Karpas-422 (cell line): ENCODE results near the gene CT47A1. TPM values are rescaled to one million over a fixed set of nuclear protein-coding genes. Genes with fewer than 3 reads are reported as not detected.
"Not testable (repeated sequence)": the region's sequence is repeated elsewhere in the genome, so short reads cannot be mapped to it uniquely, and the experiment has no call there.

Source experiments
- DNase-seq: peaks from one replicate; pipeline ENCODE4 v3.0.0-alpha.2; 2015
- H2AFZ ChIP-seq: fragments of 200-600 bp; sonication (generic); 2 replicates; pipeline ENCODE4 v1.6.1; 2014; ENCODE audit warnings: antibody characterized with exemption, low read length, mixed read lengths
- H3K27ac ChIP-seq: fragments of 200-600 bp; sonication (generic); 2 replicates; pipeline ENCODE4 v1.5.1; 2014; ENCODE audit warnings: mild to moderate bottlenecking, low read length, moderate library complexity
- H3K27me3 ChIP-seq: fragments of 200-600 bp; sonication (generic); 2 replicates; pipeline ENCODE4 v1.6.1; 2014; ENCODE audit warnings: low read length, mixed read lengths
- H3K36me3 ChIP-seq: fragments of 200-600 bp; sonication (generic); 2 replicates; pipeline ENCODE4 v1.6.1; 2014; ENCODE audit warnings: low read length, mixed read lengths; ENCODE audit not compliant: insufficient read depth
- H3K4me1 ChIP-seq: fragments of 200-600 bp; sonication (generic); 2 replicates; pipeline ENCODE4 v1.6.1; 2014; ENCODE audit warnings: mild to moderate bottlenecking, low read length, mixed read lengths
- H3K4me2 ChIP-seq: fragments of 200-600 bp; sonication (generic); 2 replicates; pipeline ENCODE4 v1.6.1; 2014; ENCODE audit warnings: low read length, low read depth, mild to moderate bottlenecking; ENCODE audit not compliant: poor library complexity, severe bottlenecking
- H3K4me3 ChIP-seq: fragments of 200-600 bp; sonication (generic); 2 replicates; pipeline ENCODE4 v1.5.1; 2014; ENCODE audit warnings: mild to moderate bottlenecking, antibody characterized with exemption, low read length, mixed read lengths
- H3K79me2 ChIP-seq: fragments of 200-600 bp; sonication (generic); 2 replicates; pipeline ENCODE4 v1.6.1; 2014; ENCODE audit warnings: mild to moderate bottlenecking, low read length, mixed read lengths
- H3K9ac ChIP-seq: fragments of 200-600 bp; sonication (generic); 2 replicates; pipeline ENCODE4 v1.6.0; 2014; ENCODE audit warnings: low read length
- H3K9me2 ChIP-seq: fragments of 200-600 bp; sonication (generic), shearing (Covaris generic); replicated peaks from 2 replicates; pipeline ENCODE4 v1.6.0; 2014; ENCODE audit warnings: mild to moderate bottlenecking, low read length, moderate library complexity; ENCODE audit not compliant: insufficient read depth
- H3K9me3 ChIP-seq: fragments of 300-700, 200-600 bp; sonication (generic); 2 replicates; pipeline ENCODE4 v1.6.1; 2014; ENCODE audit warnings: low read length, mixed read lengths
- H4K20me1 ChIP-seq: fragments of 200-600 bp; sonication (generic); 2 replicates; pipeline ENCODE4 v1.6.1; 2014; ENCODE audit warnings: mild to moderate bottlenecking, antibody characterized with exemption, low read length, low read depth; ENCODE audit not compliant: insufficient read depth
- total RNA-seq: library from RNA; depleted of rRNA; stranded (reverse); fragments of >200 nt; shearing (Covaris generic); gene quantifications from 2 replicates; pipeline ENCODE4 v1.2.3, GENCODE V29; 2014; ENCODE audit warnings: low replicate concordance; rRNA removed

CT47A1 gene
- not detected in 2 replicates for total RNA-seq

- H3K27me3 ChIP-seq, DNase-seq, H3K4me3 ChIP-seq, H3K79me2 ChIP-seq, H3K9ac ChIP-seq, H3K9me2 ChIP-seq, H3K9me3 ChIP-seq, H4K20me1 ChIP-seq, H3K27ac ChIP-seq, H3K4me2 ChIP-seq, H2AFZ ChIP-seq, H3K4me1 ChIP-seq, H3K36me3 ChIP-seq: not testable (repeated sequence)
These were observed at the start of gene CT47A1 for GRCh38 chrX:120985660-120986059. Gene CT47A1, minus strand, starts transcription at chrX:120985760. Its CDS starts 231 bp downstream, at chrX:120985529.

GRCh38 chrX:121032531-121032930 lies 47.0 kb upstream of the CT47A1 start:
- Histone ChIP-seq H3K4me2 (no peak overlapping the region), H3K27me3 (no peaks in the 10 kb centered on the region), H3K4me3 (no peak overlapping the region), H3K9me2 (no peaks in the 10 kb centered on the region), H3K9ac (no peak overlapping the region), H2AFZ (no peak overlapping the region), H3K9me3 (no peaks in the 10 kb centered on the region; the same call in 1 of the 2 replicates), H3K27ac (no peak overlapping the region), H3K79me2 (no peaks in the 10 kb centered on the region), H3K36me3 (no peaks in the 10 kb centered on the region), H3K4me1 (no peaks in the 10 kb centered on the region), H4K20me1 (no peaks in the 10 kb centered on the region)
- no peak for DNase-seq

GRCh38 chrX:121030083-121030482 lies 44.5 kb upstream of the CT47A1 start:
- no peak overlapping the region for H2AFZ ChIP-seq
- no peak overlapping the region for H3K9ac ChIP-seq
- no peak overlapping the region for H3K4me3 ChIP-seq
- H3K36me3 ChIP-seq = no peaks in the 10 kb centered on the region
- H3K79me2 ChIP-seq = no peaks in the 10 kb centered on the region
- H3K4me1 ChIP-seq = no peaks in the 10 kb centered on the region
- no peaks in the 10 kb centered on the region for H3K27me3 ChIP-seq
- no peak overlapping the region for H3K27ac ChIP-seq
- no peaks in the 10 kb centered on the region for H4K20me1 ChIP-seq
- H3K4me2 ChIP-seq = no peak overlapping the region
- no peaks in the 10 kb centered on the region for H3K9me2 ChIP-seq
- DNase-seq = no peak
- H3K9me3 ChIP-seq = no peaks in the 10 kb centered on the region; the same call in 1 of the 2 replicates

- Histone ChIP-seq H3K4me1 (no peaks in the 10 kb centered on the region), H3K9ac (no peak overlapping the region), H2AFZ (no peak overlapping the region), H3K27me3 (no peaks in the 10 kb centered on the region), H3K36me3 (no peaks in the 10 kb centered on the region), H3K4me2 (no peak overlapping the region), H3K9me3 (no peaks in the 10 kb centered on the region; the same call in 1 of the 2 replicates), H3K27ac (no peak overlapping the region), H3K79me2 (no peaks in the 10 kb centered on the region), H3K4me3 (no peak overlapping the region), H3K9me2 (0 out of 2 replicates have a peak, but pooled peaks cover 3% of the 10 kb centered on the region), H4K20me1 (no peaks in the 10 kb centered on the region)
- DNase-seq = no peak
These were observed 42.9 kb upstream of the CT47A1 start for GRCh38 chrX:121028419-121028818.

GRCh38 chrX:121014826-121015225 lies 29.3 kb upstream of the CT47A1 start:
- no peak overlapping the region for H3K27ac ChIP-seq
- no peaks in the 10 kb centered on the region for H3K4me1 ChIP-seq
- no peak overlapping the region for H3K4me2 ChIP-seq
- H3K9me2 ChIP-seq = no peaks in the 10 kb centered on the region
- no peaks in the 10 kb centered on the region for H3K27me3 ChIP-seq
- H3K9ac ChIP-seq = no peak overlapping the region
- no peaks in the 10 kb centered on the region for H4K20me1 ChIP-seq
- H3K79me2 ChIP-seq = no peaks in the 10 kb centered on the region
- H3K4me3 ChIP-seq = no peak overlapping the region
- no peaks in the 10 kb centered on the region for H3K36me3 ChIP-seq
- no peak overlapping the region for H2AFZ ChIP-seq
- no peak for DNase-seq
- H3K9me3 ChIP-seq = no peaks in the 10 kb centered on the region; the same call in 1 of the 2 replicates

- H3K4me2 ChIP-seq = no peak overlapping the region
- no peaks in the 10 kb centered on the region for H3K79me2 ChIP-seq
- no peak overlapping the region for H2AFZ ChIP-seq
- no peaks in the 10 kb centered on the region for H4K20me1 ChIP-seq
- H3K9me3 ChIP-seq = no peaks in the 10 kb centered on the region; the same call in 1 of the 2 replicates
- no peaks in the 10 kb centered on the region for H3K4me1 ChIP-seq
- H3K9ac ChIP-seq = no peak overlapping the region
- no peaks in the 10 kb centered on the region for H3K9me2 ChIP-seq
- H3K4me3 ChIP-seq = no peak overlapping the region
- no peaks in the 10 kb centered on the region for H3K27me3 ChIP-seq
- no peak overlapping the region for H3K27ac ChIP-seq
- no peaks in the 10 kb centered on the region for H3K36me3 ChIP-seq
- DNase-seq = no peak
These were observed 28.4 kb upstream of the CT47A1 start for GRCh38 chrX:121013897-121014455.

GRCh38 chrX:121011254-121011653 lies 25.7 kb upstream of the CT47A1 start:
- H2AFZ ChIP-seq = no peak overlapping the region
- no peaks in the 10 kb centered on the region; the same call in 1 of the 2 replicates for H3K9me3 ChIP-seq
- no peak overlapping the region for H3K9ac ChIP-seq
- DNase-seq = no peak
- no peaks in the 10 kb centered on the region for H3K27me3 ChIP-seq
- no peaks in the 10 kb centered on the region for H4K20me1 ChIP-seq
- H3K4me2 ChIP-seq = no peak overlapping the region
- H3K4me1 ChIP-seq = no peaks in the 10 kb centered on the region
- H3K36me3 ChIP-seq = no peaks in the 10 kb centered on the region
- no peaks in the 10 kb centered on the region for H3K9me2 ChIP-seq
- no peaks in the 10 kb centered on the region for H3K79me2 ChIP-seq
- H3K4me3 ChIP-seq = no peak overlapping the region
- H3K27ac ChIP-seq = no peak overlapping the region

- Histone ChIP-seq H3K9ac (no peak overlapping the region), H3K79me2 (no peaks in the 10 kb centered on the region), H3K36me3 (no peaks in the 10 kb centered on the region), H4K20me1 (no peaks in the 10 kb centered on the region), H2AFZ (no peak overlapping the region), H3K27ac (no peak overlapping the region), H3K27me3 (no peaks in the 10 kb centered on the region), H3K9me2 (no peaks in the 10 kb centered on the region), H3K9me3 (no peaks in the 10 kb centered on the region; the same call in 1 of the 2 replicates), H3K4me2 (no peak overlapping the region), H3K4me1 (no peaks in the 10 kb centered on the region), H3K4me3 (no peak overlapping the region)
- DNase-seq = no peak
These were observed 24.7 kb upstream of the CT47A1 start for GRCh38 chrX:121010218-121010617.
